Naive B cell (primary cell): ENCODE measurements around the gene TMEM182. TPM values are rescaled to one million over a fixed set of nuclear protein-coding genes. Genes with fewer than 3 reads are reported as not detected.
A peak's percentile ranks its signal among the peaks of the same experiment; 100 is the strongest.

Source experiments
- ATAC-seq, 2 donors: fragments of 150-1000 bp; cut with Tn5 transposase; 2 replicates each; pipeline ENCODE4 v1.10.0; 2021; ENCODE audit warnings: low read depth in 2 of 2, mild to moderate bottlenecking in 2 of 2, moderate library complexity in 2 of 2
- DNase-seq: peaks from one replicate; pipeline ENCODE4 v3.0.0; 2022
- H3K27ac Mint-ChIP-seq, 6 donors: one replicate each; pipeline ENCODE4 v1.8.0; 2020 to 2022; ENCODE audit warnings: mild to moderate bottlenecking in 6 of 6, mixed read lengths in 6 of 6, moderate library complexity in 5 of 6, inconsistent platforms in 2 of 6
- H3K27me3 Mint-ChIP-seq, 3 donors: one replicate each; pipeline ENCODE4 v1.8.0; 2021 to 2022; ENCODE audit warnings: mixed read lengths in 3 of 3, mild to moderate bottlenecking in 1 of 3
- H3K36me3 Mint-ChIP-seq, 2 donors: one replicate each; pipeline ENCODE4 v1.8.0; 2020 to 2022; ENCODE audit warnings: mixed read lengths in 2 of 2, inconsistent platforms in 1 of 2, mild to moderate bottlenecking in 1 of 2
- H3K4me1 Mint-ChIP-seq, 3 donors: one replicate each; pipeline ENCODE4 v1.8.0; 2020 to 2022; ENCODE audit warnings: mixed read lengths in 3 of 3, inconsistent platforms in 1 of 3, mild to moderate bottlenecking in 1 of 3, moderate library complexity in 1 of 3
- H3K4me3 Mint-ChIP-seq, 8 donors: one replicate each; pipeline ENCODE4 v1.8.0; 2020 to 2022; ENCODE audit warnings: mild to moderate bottlenecking in 8 of 8, mixed read lengths in 8 of 8, moderate library complexity in 8 of 8, inconsistent platforms in 2 of 8
- H3K9me3 Mint-ChIP-seq, 7 donors: one replicate each; pipeline ENCODE4 v1.8.0; 2020 to 2022; ENCODE audit warnings: mixed read lengths in 7 of 7, mild to moderate bottlenecking in 5 of 7, inconsistent platforms in 2 of 7, moderate library complexity in 1 of 7
- polyA plus RNA-seq, 6 donors: library from polyadenylated mRNA; unstranded; fragments of 300-500 nt; fragmentation: Illumina TruSeq; gene quantifications; one replicate each; pipeline ENCODE4 v1.2.3, GENCODE V29; 2021; ENCODE audit warnings: low read depth in 6 of 6

TMEM182 gene
- polyA plus RNA-seq, 6 donors from 2014 or later: 6.6 to 18.2 (median 7.5) TPM

DNA sequence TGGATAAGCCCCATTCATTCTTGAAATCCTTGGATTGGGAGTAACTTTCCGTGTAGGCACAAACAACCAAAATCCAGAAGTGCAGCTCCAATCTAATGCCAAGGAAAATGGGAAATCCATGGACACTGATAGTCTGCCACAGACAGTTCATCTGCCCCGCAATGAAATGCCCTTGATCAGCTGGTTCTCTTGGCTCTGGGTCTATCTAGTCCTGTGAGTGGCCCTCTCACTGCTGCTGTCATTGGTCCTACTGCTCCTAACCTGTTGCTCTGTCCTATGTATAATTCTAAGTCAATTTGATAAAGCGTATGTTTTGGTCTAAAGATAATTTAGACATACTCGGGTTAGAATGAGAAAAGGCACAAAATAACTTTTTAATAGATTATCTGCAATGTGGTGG, 13.7 kb upstream of the TMEM182 start:
- ATAC-seq (no peak), DNase-seq (no peak)
- Mint-ChIP-seq H3K9me3 (peaks cover 0 to 10% (median 5%) of the 10 kb centered on the region in 7 donors), H3K27ac (no peak overlapping the region), H3K4me1 (peaks cover 8 to 13% (median 11%) of the 10 kb centered on the region in 3 donors), H3K36me3 (no peaks in the 10 kb centered on the region), H3K27me3 (no peaks in the 10 kb centered on the region), H3K4me3 (no peak overlapping the region)

DNA sequence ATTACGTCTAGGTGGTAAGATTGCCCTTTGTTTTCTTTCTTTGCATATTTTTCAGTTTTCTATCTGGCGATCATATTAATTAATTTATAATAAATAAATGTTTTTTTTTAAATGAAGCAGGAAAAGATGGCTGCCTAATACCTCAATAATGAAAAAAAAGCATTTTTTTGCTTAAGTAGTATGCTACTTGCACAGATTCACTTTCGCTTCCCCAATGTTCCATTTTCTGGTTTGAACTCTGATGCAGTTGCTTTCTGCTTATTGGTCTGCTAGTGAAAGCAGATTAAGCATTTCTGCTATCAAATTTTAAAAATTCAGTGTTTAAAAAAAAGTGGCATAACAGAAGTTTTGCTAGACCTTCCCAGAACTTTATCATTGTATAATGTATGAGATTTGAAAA, 11.9 kb upstream of the TMEM182 start:
- no peaks in the 10 kb centered on the region for H3K27me3 Mint-ChIP-seq
- peak; percentile 51 to 56 for ATAC-seq
- no peak for DNase-seq
- no peaks in the 10 kb centered on the region for H3K36me3 Mint-ChIP-seq
- H3K4me3 Mint-ChIP-seq: no peak overlapping the region
- H3K27ac Mint-ChIP-seq: peak overlapping the region in 1 of 6 donors; percentile 3
- H3K4me1 Mint-ChIP-seq: peaks cover 8 to 13% (median 11%) of the 10 kb centered on the region in 3 donors
- peaks cover 0 to 5% (median 0%) of the 10 kb centered on the region in 7 donors for H3K9me3 Mint-ChIP-seq

DNA sequence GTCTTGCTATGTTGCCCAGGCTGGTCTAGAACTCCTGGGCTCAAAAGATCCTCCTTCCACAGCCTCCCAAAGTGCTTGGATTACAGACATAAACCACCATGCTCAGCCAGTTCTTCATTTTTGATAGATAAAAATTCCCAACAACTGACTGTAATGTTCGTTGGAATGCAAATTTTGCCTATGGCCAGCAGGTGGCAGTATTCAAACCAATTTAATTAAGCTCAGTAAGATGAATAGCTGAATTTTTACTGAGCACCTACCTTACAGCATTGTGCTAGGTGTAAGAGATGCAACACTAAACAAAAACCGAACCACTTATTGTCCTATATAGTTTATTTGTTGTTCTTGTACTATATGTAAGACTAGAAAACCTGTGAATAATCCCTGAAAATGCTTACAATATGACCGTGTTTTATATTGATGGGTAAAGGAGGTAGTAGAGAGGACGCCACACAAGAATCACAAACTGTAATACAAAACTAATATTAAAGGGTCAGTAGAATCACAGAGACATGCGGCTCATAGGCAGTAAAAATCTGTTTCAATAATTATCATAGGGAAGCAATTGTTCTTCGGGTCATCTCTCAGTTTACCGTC, 8.2 kb upstream of the TMEM182 start:
- DNase-seq: peak; percentile 17
- no peaks in the 10 kb centered on the region for H3K9me3 Mint-ChIP-seq
- no peak overlapping the region for H3K4me3 Mint-ChIP-seq
- H3K27me3 Mint-ChIP-seq: no peaks in the 10 kb centered on the region
- H3K36me3 Mint-ChIP-seq: no peaks in the 10 kb centered on the region
- peak in 1 of 2 donors; percentile 52 for ATAC-seq
- peaks cover 8 to 13% (median 11%) of the 10 kb centered on the region in 3 donors for H3K4me1 Mint-ChIP-seq
- no peak overlapping the region for H3K27ac Mint-ChIP-seq

DNA sequence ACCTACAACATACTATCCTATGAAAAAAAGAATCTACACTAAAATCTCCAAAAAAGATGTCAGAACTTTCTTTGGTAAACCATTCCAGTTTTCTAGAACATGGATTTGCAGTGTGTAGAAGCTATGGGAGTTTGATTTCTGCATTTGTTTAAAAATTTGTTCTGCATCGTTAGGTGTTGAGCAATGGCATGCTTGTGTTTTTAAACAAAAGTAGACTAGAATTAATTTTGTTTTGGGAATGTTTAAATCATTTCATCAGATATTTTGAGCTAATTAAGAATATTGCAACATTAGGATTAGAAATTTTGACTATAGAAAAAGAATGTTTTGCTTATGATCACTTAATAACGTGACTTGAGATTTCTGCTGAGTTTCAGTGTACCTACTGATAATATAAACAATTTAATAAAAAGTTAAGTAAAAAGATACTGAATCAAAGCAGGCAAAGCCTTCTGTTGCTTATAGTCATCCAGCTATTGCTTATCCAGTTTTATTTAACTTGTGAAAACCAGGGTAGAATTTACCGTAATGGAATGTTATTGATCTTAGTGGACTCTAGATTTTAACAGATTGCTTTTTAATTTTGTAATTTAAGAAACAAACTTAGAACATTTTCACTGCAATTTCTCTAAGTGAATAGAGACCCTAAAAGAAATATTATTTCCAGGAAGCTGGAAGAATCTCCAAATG, 7.2 kb upstream of the TMEM182 start:
- H3K4me1 Mint-ChIP-seq: peaks cover 8 to 13% (median 11%) of the 10 kb centered on the region in 3 donors
- no peaks in the 10 kb centered on the region for H3K36me3 Mint-ChIP-seq
- H3K4me3 Mint-ChIP-seq: no peak overlapping the region
- no peaks in the 10 kb centered on the region for H3K27me3 Mint-ChIP-seq
- ATAC-seq (no peak), DNase-seq (no peak)
- H3K9me3 Mint-ChIP-seq: no peaks in the 10 kb centered on the region
- H3K27ac Mint-ChIP-seq: peak overlapping the region in 1 of 6 donors; percentile 76

DNA sequence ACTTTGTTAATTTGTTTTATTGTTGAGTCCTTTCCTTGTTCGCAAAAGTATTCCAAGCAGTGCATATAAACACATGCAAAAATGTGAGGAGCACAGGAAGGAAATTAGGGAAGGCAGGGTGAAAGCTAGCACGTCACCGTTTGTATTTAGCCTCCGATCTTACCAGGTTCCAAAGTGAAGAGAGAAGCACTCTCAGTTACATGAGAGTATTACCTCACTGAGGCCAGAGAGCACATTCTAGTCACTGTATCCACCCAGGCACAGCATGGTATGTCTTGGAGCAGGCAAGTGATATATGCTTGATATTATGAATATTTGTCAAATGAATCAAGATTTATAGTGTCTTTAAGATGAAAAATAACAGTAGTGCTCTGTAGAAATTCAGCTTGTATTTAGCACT, 6.5 kb upstream of the TMEM182 start:
- DNase-seq (no peak), ATAC-seq (no peak)
- peaks cover 6 to 8% (median 7%) of the 10 kb centered on the region in 3 donors for H3K4me1 Mint-ChIP-seq
- H3K4me3 Mint-ChIP-seq: peak overlapping the region in 1 of 8 donors; percentile 0
- no peaks in the 10 kb centered on the region for H3K27me3 Mint-ChIP-seq
- no peaks in the 10 kb centered on the region for H3K36me3 Mint-ChIP-seq
- no peaks in the 10 kb centered on the region for H3K9me3 Mint-ChIP-seq
- no peak overlapping the region for H3K27ac Mint-ChIP-seq

DNA sequence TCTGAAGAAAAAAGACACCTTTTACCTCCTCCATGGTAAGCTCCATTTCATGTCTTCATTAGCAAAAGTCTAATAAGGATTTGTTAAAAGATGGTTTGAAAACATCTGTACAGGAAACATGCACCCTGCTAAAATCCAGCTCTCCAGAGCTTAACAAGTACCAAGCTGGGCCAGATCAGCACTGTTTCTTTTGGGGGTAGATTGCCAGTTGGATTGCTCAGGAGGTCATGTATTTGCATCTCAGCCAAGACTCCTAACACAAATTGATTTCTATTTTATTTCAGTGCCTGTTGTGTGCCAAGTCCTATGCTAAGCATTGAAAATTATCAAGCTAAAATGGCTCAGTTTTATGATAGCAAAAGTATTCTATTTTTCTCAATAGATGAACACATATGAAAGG, 3.4 kb upstream of the TMEM182 start:
- Mint-ChIP-seq H3K27ac (no peak overlapping the region), H3K36me3 (no peaks in the 10 kb centered on the region), H3K4me3 (no peak overlapping the region), H3K4me1 (no peaks in the 10 kb centered on the region), H3K9me3 (no peaks in the 10 kb centered on the region), H3K27me3 (no peaks in the 10 kb centered on the region)
- DNase-seq (no peak), ATAC-seq (no peak)

DNA sequence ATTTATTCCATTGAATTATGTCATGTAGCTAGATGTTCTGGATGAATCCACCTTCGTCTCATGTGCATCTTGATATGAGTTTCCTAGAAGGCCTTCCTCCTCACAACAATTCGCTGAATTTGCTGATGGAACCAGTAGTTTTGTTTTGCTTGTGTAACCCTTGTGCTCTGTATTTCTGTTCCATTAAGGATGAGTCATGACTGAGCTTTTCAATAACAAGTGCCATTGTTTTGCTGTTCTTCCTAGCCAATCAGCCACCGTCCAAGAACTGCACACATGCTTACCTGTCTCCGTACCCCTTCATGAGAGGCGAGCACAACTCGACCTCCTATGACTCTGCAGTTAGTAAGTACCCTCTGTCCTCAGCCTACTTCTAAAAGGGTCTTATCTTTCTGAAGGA, 2.3 kb downstream of the TMEM182 start:
- Mint-ChIP-seq H3K4me1 (no peaks in the 10 kb centered on the region), H3K36me3 (peaks cover 0 to 9% of the 10 kb centered on the region in 2 donors), H3K9me3 (no peaks in the 10 kb centered on the region), H3K4me3 (no peak overlapping the region), H3K27me3 (no peaks in the 10 kb centered on the region), H3K27ac (no peak overlapping the region)
- ATAC-seq (no peak), DNase-seq (no peak)

DNA sequence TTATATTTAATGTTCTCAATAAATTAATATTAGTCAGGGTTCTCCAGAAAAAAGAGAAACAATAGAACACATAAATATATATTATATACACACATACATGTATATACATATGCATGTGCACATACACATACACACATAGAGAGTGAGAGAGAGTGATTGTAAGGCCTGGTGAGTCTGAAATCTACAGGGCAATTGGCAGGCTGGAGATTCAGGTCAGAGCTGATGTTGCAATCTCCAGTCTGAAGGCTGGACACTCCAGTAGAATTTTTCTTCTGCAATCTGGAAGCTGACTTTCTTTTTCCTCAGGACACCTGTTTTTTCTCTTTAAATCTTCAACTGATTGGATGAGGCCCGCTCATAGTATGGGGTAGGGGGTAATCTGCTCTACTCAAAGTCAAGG, 3.2 kb downstream of the TMEM182 start:
- Mint-ChIP-seq H3K27me3 (no peaks in the 10 kb centered on the region), H3K27ac (no peak overlapping the region), H3K36me3 (peaks cover 0 to 9% of the 10 kb centered on the region in 2 donors), H3K4me1 (no peaks in the 10 kb centered on the region), H3K4me3 (no peak overlapping the region), H3K9me3 (no peaks in the 10 kb centered on the region)
- ATAC-seq (no peak), DNase-seq (no peak)

DNA sequence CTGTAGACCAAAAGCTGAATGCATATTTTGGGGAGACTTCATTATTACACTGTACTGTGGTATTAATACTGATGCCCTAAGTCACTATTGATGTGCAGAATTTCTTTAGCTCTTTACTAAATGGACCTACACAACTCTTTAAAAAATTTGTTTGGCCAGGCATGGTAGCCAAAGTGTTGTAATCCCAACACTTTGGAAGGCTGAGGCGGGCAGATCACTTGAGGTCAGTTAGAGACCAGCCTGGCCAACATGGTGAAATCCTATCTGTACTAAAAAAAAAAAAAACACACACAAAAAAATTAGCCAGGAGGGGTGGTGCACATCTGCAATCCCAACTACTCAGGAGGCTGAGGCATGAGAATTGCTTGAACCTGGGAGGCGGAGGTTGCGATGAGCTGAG, 6.4 kb downstream of the TMEM182 start:
- H3K4me3 Mint-ChIP-seq: no peak overlapping the region
- DNase-seq: no peak
- no peak for ATAC-seq
- no peaks in the 10 kb centered on the region for H3K27me3 Mint-ChIP-seq
- no peaks in the 10 kb centered on the region for H3K9me3 Mint-ChIP-seq
- H3K36me3 Mint-ChIP-seq: peaks cover 0 to 9% of the 10 kb centered on the region in 2 donors
- no peaks in the 10 kb centered on the region for H3K4me1 Mint-ChIP-seq
- H3K27ac Mint-ChIP-seq: no peak overlapping the region

DNA sequence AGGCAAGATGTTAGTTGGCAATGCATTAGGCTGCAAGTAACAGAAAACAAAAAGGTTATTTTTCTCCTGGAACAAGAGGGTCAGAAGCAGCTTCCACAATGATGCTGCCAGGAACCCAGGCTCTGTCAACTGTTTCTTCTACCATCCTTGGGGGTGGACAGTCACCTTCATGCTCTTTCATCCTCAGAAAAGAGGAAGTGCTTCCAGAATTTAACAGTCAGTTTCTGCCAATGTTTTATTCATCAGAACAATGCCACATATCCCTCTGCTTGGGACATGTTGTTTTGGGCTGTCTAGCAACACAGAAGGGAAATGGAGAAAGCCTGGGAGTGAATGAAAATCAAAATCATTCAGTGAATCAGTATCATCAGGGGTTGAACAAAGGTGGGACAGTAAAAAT, 7.1 kb downstream of the TMEM182 start:
- DNase-seq (no peak), ATAC-seq (no peak)
- no peak overlapping the region for H3K4me3 Mint-ChIP-seq
- peaks cover 0 to 9% of the 10 kb centered on the region in 2 donors for H3K36me3 Mint-ChIP-seq
- no peak overlapping the region for H3K27ac Mint-ChIP-seq
- H3K4me1 Mint-ChIP-seq: no peaks in the 10 kb centered on the region
- no peaks in the 10 kb centered on the region for H3K27me3 Mint-ChIP-seq
- H3K9me3 Mint-ChIP-seq: no peaks in the 10 kb centered on the region

DNA sequence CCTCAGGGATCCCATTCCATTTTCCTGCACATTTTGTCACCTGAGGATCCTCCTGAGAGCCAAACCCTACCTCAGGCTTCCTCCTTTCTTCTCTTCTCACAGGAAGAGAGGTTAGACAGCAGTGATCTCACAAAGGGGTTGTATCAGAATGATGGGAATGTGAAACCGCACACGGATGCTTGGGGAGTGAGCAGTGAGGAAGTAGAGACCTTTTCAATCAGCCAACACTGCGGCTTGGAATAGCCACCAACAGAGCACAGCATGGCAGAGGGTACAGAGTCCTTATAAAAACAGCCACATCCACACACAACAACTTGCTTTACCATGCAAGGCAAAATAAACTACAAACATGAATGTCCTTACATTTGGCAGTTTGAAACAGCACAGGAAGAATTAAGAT, 8.7 kb downstream of the TMEM182 start:
- H3K36me3 Mint-ChIP-seq: peaks cover 0 to 9% of the 10 kb centered on the region in 2 donors
- H3K27me3 Mint-ChIP-seq: no peaks in the 10 kb centered on the region
- ATAC-seq (no peak), DNase-seq (no peak)
- H3K4me1 Mint-ChIP-seq: no peaks in the 10 kb centered on the region
- H3K4me3 Mint-ChIP-seq: no peak overlapping the region
- H3K27ac Mint-ChIP-seq: no peak overlapping the region
- no peaks in the 10 kb centered on the region for H3K9me3 Mint-ChIP-seq

DNA sequence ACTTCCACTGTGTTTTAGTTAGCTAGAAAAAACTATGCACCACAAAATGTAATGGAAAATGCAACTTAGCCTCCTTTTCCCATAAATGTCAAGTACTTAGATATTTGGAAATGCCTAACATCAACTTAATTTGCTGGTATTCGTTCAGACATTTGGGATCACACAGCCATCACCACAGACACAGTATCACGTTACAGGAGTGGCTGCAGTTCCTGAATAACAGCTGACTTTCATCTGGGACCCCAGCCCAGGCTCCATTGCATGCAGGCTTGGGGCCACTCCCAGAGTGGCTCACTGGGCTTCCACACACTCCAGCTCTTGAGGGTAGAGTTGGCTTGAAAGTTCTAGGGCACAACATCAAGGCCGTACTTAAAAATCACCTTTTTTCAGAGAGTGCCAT, 9.3 kb downstream of the TMEM182 start:
- no peak overlapping the region for H3K27ac Mint-ChIP-seq

DNA sequence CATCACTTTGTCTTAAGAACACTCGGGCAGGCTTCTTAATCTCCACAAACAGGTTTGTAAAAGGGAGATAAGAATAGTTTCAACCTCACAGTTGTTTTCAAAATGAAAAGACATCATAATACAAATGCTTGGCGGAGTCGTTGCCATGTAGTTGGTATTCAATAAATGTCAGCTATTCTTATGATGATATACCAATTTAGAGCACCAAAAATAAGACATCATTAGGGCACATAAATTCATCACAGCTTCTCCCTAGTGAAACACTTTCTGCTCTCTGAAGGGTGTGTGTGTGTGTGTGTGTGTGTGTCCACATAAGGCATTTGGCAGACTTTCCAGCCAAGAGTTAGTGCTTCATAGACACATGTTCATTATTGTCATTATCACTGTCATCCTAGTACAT, 10.8 kb downstream of the TMEM182 start:
- peaks cover 0 to 13% of the 10 kb centered on the region in 2 donors for H3K36me3 Mint-ChIP-seq

More for the DNA sequence above, 9.3 kb downstream of the TMEM182 start:
- Mint-ChIP-seq H3K4me3 (no peak overlapping the region), H3K27me3 (no peaks in the 10 kb centered on the region), H3K9me3 (no peaks in the 10 kb centered on the region), H3K36me3 (peaks cover 0 to 11% of the 10 kb centered on the region in 2 donors), H3K4me1 (no peaks in the 10 kb centered on the region)
- DNase-seq (no peak), ATAC-seq (no peak)

DNA sequence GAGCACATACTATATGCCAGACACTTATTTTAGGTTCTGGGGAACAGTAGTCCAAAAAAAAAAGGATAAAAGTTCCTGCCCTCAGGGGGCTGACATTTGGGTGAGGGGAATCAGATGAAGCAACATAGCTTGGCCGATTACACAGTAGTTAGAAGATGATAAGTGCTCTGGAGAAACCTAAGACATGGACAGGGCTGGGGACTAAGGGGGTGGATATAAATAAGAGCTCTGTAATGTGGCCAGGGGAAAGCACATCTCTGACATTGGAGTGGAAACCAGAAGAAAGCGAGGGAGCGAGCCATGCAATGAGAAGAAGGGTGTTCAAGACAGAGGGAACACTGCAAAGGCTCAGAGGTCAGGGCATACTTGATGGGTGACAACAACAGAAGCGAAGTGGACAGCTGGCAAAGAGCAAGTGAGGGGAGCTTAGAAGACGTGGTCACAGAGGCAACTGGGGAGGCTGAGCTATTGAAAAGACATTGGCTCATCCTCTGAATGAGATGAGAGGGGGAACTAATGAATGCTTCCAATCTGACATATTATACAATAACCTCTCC, 11.4 kb downstream of the TMEM182 start:
- Mint-ChIP-seq H3K36me3 (peaks cover 0 to 8% of the 10 kb centered on the region in 2 donors), H3K9me3 (no peaks in the 10 kb centered on the region), H3K4me1 (no peaks in the 10 kb centered on the region), H3K4me3 (no peak overlapping the region), H3K27ac (no peak overlapping the region), H3K27me3 (no peaks in the 10 kb centered on the region)
- DNase-seq (no peak), ATAC-seq (no peak)

More for the DNA sequence above, 10.8 kb downstream of the TMEM182 start:
- Mint-ChIP-seq H3K4me1 (no peaks in the 10 kb centered on the region), H3K27ac (peak overlapping the region in 1 of 6 donors; percentile 27), H3K4me3 (no peak overlapping the region), H3K27me3 (no peaks in the 10 kb centered on the region), H3K9me3 (no peaks in the 10 kb centered on the region)
- ATAC-seq: no peak
- no peak for DNase-seq
